ENCODE data around the gene SOAT2. TPM values are rescaled to one million over a fixed set of nuclear protein-coding genes. Genes with fewer than 3 reads are reported as not detected.
"Not testable (repeated sequence)": the region's sequence is repeated elsewhere in the genome, so short reads cannot be mapped to it uniquely, and the experiment has no call there.

Gene SOAT2
- polyA plus RNA-seq, 4 donors = 1.1 to 2.6 (median 1.6) TPM

GRCh38 chr12:53131844-53132243 is 28.6 kb downstream of the SOAT2 start:
- DNase-seq (ENCODE audit: low read depth in 4 of 4, low spot score in 3 of 4) = no peak

GRCh38 chr12:53133722-53134121 is 30.4 kb downstream of the SOAT2 start:
- no peak for DNase-seq (ENCODE audit: low read depth in 4 of 4, low spot score in 3 of 4)

GRCh38 chr12:53143355-53143754 is 40.1 kb downstream of the SOAT2 start:
- DNase-seq (ENCODE audit: low read depth in 4 of 4, low spot score in 3 of 4) = no peak

- DNase-seq (ENCODE audit: low read depth in 4 of 4, low spot score in 3 of 4) = no peak
Observed at GRCh38 chr12:53145383-53146260, 42.3 kb downstream of the SOAT2 start.

- no peak for DNase-seq (ENCODE audit: low read depth in 4 of 4, low spot score in 3 of 4)
Observed at GRCh38 chr12:53147181-53147580, 43.9 kb downstream of the SOAT2 start.

GRCh38 chr12:53147653-53148052 is 44.4 kb downstream of the SOAT2 start:
- no peak for DNase-seq (ENCODE audit: low read depth in 4 of 4, low spot score in 3 of 4)

- DNase-seq (ENCODE audit: low read depth in 4 of 4, low spot score in 3 of 4) = no peak
Observed at GRCh38 chr12:53151039-53151438, 47.8 kb downstream of the SOAT2 start.

GRCh38 chr12:53152390-53152789 is 49.1 kb downstream of the SOAT2 start:
- no peak for DNase-seq (ENCODE audit: low read depth in 4 of 4, low spot score in 3 of 4)

GRCh38 chr12:53159195-53159839 is 56.0 kb downstream of the SOAT2 start:
- peak in 3 of 4 donors; percentile 57 for DNase-seq (ENCODE audit: low read depth in 4 of 4, low spot score in 3 of 4)

- DNase-seq (ENCODE audit: low read depth in 4 of 4, low spot score in 3 of 4) = no peak
Observed at GRCh38 chr12:53160000-53160399, 56.7 kb downstream of the SOAT2 start.

GRCh38 chr12:53160673-53161072 is 57.4 kb downstream of the SOAT2 start:
- no peak for DNase-seq (ENCODE audit: low read depth in 4 of 4, low spot score in 3 of 4)

- no peak for DNase-seq (ENCODE audit: low read depth in 4 of 4, low spot score in 3 of 4)
Observed at GRCh38 chr12:53161119-53161911, 58.0 kb downstream of the SOAT2 start.

- DNase-seq (ENCODE audit: low read depth in 4 of 4, low spot score in 3 of 4) = not testable (repeated sequence)
Observed at GRCh38 chr12:53163008-53163407, 59.7 kb downstream of the SOAT2 start.

GRCh38 chr12:53166837-53167236 is 63.6 kb downstream of the SOAT2 start:
- DNase-seq (ENCODE audit: low read depth in 4 of 4, low spot score in 3 of 4) = no peak

GRCh38 chr12:53169644-53170043 is 66.4 kb downstream of the SOAT2 start:
- DNase-seq (ENCODE audit: low read depth in 4 of 4, low spot score in 3 of 4) = no peak

GRCh38 chr12:53170215-53170614 is 66.9 kb downstream of the SOAT2 start:
- DNase-seq (ENCODE audit: low read depth in 4 of 4, low spot score in 3 of 4) = no peak

GRCh38 chr12:53170876-53171724 is 67.8 kb downstream of the SOAT2 start:
- no peak for DNase-seq (ENCODE audit: low read depth in 4 of 4, low spot score in 3 of 4)

- peak in 1 of 4 donors; percentile 32 for DNase-seq (ENCODE audit: low read depth in 4 of 4, low spot score in 3 of 4)
Observed at GRCh38 chr12:53171725-53172329, 68.5 kb downstream of the SOAT2 start.

GRCh38 chr12:53172352-53172751 is 69.1 kb downstream of the SOAT2 start:
- no peak for DNase-seq (ENCODE audit: low read depth in 4 of 4, low spot score in 3 of 4)
